Ishikawa (cell line): ENCODE measurements around the gene KIF3A.

Experiments used
- CEBPB ChIP-seq: IDR thresholded peaks from 2 replicates; pipeline ENCODE4 v1.6.1; 2012
- CREB1 ChIP-seq: IDR thresholded peaks from 2 replicates; pipeline ENCODE4 v1.6.1; 2012; ENCODE audit warnings: low read depth
- EP300 ChIP-seq: IDR thresholded peaks from 2 replicates; pipeline ENCODE4 v1.6.1; 2012; ENCODE audit warnings: borderline replicate concordance
- FOXM1 ChIP-seq: IDR thresholded peaks from 2 replicates; pipeline ENCODE4 v1.6.1; 2012; ENCODE audit warnings: low read depth, borderline replicate concordance
- RAD21 ChIP-seq: IDR thresholded peaks from 2 replicates; pipeline ENCODE4 v1.6.1; 2012; ENCODE audit warnings: low read depth
- TAF1 ChIP-seq: IDR thresholded peaks from 2 replicates; pipeline ENCODE4 v1.6.1; 2012; ENCODE audit warnings: low read depth, mild to moderate bottlenecking
- TCF12 ChIP-seq: IDR thresholded peaks from 2 replicates; pipeline ENCODE4 v1.6.1; 2012; ENCODE audit warnings: low read depth
- TEAD4 ChIP-seq: IDR thresholded peaks from 2 replicates; pipeline ENCODE4 v1.6.1; 2012
- YY1 ChIP-seq: IDR thresholded peaks from 2 replicates; pipeline ENCODE4 v1.6.1; 2012; ENCODE audit warnings: low read depth
- ZBTB7A ChIP-seq: IDR thresholded peaks from 2 replicates; pipeline ENCODE4 v1.6.1; 2012; ENCODE audit warnings: low read depth
- TF ChIP-seq, protein P1 (sequence below): IDR thresholded peaks from 2 replicates; pipeline ENCODE4 v1.6.1; 2012
- TF ChIP-seq, protein P2 (sequence below): IDR thresholded peaks from 2 replicates; pipeline ENCODE4 v1.6.1; 2012; ENCODE audit warnings: low read depth, mild to moderate bottlenecking
- TF ChIP-seq, protein P3 (sequence below): IDR thresholded peaks from 2 replicates; pipeline ENCODE4 v1.6.1; 2012

DNA sequence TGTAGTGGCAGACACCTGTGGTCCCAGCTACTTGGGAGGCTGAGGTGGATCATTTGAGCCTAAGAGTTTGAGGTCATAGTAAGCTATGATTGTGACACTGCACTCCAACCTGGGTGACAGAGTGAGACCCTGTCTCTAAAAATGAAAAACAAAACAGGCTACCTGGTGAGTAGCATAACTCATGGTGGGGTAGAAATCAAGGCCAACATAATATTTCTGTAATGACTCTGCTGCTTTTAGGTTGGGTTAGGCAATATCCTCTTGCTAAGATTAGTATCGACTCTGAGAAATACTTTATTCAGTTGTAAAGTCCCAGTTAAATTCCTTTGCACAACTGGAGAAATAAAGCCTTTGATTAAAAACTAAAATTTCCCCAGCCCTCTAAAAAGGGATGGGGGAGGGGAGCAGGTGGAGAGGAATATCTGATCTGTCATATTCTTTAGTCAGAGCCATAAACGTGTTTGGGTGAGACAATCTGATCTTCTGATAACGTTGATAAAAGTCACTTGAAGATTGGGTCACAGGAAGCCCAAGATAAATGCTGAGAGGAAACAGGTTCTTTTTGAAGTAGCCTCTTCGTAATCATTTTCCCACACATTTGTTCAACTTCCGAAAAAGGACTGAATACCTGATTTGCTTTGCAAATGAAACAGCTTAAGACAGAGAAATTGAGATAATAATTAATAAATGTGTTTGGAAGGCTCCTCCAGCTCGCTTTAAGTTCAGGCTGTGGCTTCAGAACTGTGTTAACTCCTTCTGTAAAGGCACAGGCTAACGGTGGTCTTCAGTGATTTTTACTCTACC is 48.6 kb downstream of the KIF3A start:
- no peak for TF ChIP-seq RAD21
- no peak for TF ChIP-seq EP300
- TF ChIP-seq, protein P1, sequence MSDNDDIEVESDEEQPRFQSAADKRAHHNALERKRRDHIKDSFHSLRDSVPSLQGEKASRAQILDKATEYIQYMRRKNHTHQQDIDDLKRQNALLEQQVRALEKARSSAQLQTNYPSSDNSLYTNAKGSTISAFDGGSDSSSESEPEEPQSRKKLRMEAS = no peak
- TF ChIP-seq FOXM1 = no peak
- TF ChIP-seq YY1 = no peak
- TF ChIP-seq, protein P2, sequence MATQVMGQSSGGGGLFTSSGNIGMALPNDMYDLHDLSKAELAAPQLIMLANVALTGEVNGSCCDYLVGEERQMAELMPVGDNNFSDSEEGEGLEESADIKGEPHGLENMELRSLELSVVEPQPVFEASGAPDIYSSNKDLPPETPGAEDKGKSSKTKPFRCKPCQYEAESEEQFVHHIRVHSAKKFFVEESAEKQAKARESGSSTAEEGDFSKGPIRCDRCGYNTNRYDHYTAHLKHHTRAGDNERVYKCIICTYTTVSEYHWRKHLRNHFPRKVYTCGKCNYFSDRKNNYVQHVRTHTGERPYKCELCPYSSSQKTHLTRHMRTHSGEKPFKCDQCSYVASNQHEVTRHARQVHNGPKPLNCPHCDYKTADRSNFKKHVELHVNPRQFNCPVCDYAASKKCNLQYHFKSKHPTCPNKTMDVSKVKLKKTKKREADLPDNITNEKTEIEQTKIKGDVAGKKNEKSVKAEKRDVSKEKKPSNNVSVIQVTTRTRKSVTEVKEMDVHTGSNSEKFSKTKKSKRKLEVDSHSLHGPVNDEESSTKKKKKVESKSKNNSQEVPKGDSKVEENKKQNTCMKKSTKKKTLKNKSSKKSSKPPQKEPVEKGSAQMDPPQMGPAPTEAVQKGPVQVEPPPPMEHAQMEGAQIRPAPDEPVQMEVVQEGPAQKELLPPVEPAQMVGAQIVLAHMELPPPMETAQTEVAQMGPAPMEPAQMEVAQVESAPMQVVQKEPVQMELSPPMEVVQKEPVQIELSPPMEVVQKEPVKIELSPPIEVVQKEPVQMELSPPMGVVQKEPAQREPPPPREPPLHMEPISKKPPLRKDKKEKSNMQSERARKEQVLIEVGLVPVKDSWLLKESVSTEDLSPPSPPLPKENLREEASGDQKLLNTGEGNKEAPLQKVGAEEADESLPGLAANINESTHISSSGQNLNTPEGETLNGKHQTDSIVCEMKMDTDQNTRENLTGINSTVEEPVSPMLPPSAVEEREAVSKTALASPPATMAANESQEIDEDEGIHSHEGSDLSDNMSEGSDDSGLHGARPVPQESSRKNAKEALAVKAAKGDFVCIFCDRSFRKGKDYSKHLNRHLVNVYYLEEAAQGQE = no peak
- TF ChIP-seq CEBPB = no peak
- TF ChIP-seq CREB1 = no peak
- no peak for TF ChIP-seq TCF12
- TF ChIP-seq TEAD4 = no peak
- TF ChIP-seq, protein P3, sequence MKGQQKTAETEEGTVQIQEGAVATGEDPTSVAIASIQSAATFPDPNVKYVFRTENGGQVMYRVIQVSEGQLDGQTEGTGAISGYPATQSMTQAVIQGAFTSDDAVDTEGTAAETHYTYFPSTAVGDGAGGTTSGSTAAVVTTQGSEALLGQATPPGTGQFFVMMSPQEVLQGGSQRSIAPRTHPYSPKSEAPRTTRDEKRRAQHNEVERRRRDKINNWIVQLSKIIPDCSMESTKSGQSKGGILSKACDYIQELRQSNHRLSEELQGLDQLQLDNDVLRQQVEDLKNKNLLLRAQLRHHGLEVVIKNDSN = no peak
- no peak for TF ChIP-seq TAF1
- TF ChIP-seq ZBTB7A = no peak
